ENCODE measurements around the gene CTNNA1. TPM values are rescaled to one million over a fixed set of nuclear protein-coding genes. Genes with fewer than 3 reads are reported as not detected.

The CTNNA1 gene
- total RNA-seq, 1 experiment from 2014 or later = 1.9 TPM

GRCh38 chr5:138824516-138824915 lies 71.3 kb downstream of the CTNNA1 start:
- TF ChIP-seq EZH2phosphoT487 (IDR thresholded peaks at IDR 0.05; ENCODE audit: borderline replicate concordance, low read length) (no peak), CTCF (conservative IDR thresholded peaks at IDR 0.05; ENCODE audit: low read depth, low read length) (no peak), EZH2 (IDR thresholded peaks at IDR 0.05; ENCODE audit: low read length, unreplicated experiment) (no peak)
- DNase-seq (no peak), ATAC-seq (no peak)
- no peaks in the 10 kb centered on the region for H3K36me3 ChIP-seq (ENCODE audit: low read depth, low read length)
- ChIA-PET CTCF (no interaction called here), POLR2A (ENCODE audit: unreplicated experiment) (no interaction called here)
- H3K4me2 ChIP-seq (ENCODE audit: low read length) = no peak overlapping the region
- no peaks in the 10 kb centered on the region for H3K4me1 ChIP-seq (ENCODE audit: insufficient read depth, low read length)
- H3K9me3 ChIP-seq (ENCODE audit: low read length) = no peaks in the 10 kb centered on the region
- H3K9ac ChIP-seq (ENCODE audit: low read length) = no peak overlapping the region
- H3K9me2 ChIP-seq (replicated peaks; ENCODE audit: low read length) = no peaks in the 10 kb centered on the region
- no peaks in the 10 kb centered on the region for H3F3A ChIP-seq (ENCODE audit: low read length, unreplicated experiment)
- BruUV-seq (replicated peaks) = no TSS peak
- H3K27me3 ChIP-seq (ENCODE audit: low read length) = no peaks in the 10 kb centered on the region
- H3K4me3 ChIP-seq (ENCODE audit: low read length) = no peak overlapping the region
- H4K20me1 ChIP-seq (ENCODE audit: low read length) = no peaks in the 10 kb centered on the region
- H3K27ac ChIP-seq (ENCODE audit: low read length) = no peak overlapping the region
- intact Hi-C loops (cut with micrococcal nuclease) = no loop called here
- no peaks in the 10 kb centered on the region for H3K79me2 ChIP-seq (ENCODE audit: low read length)
- no peak overlapping the region for H2AFZ ChIP-seq (ENCODE audit: low read length)

- Histone ChIP-seq H3K27ac (ENCODE audit: low read length) (no peak overlapping the region), H3K36me3 (ENCODE audit: low read depth, low read length) (no peaks in the 10 kb centered on the region), H3K27me3 (ENCODE audit: low read length) (no peaks in the 10 kb centered on the region), H2AFZ (ENCODE audit: low read length) (no peak overlapping the region), H3K4me3 (ENCODE audit: low read length) (no peak overlapping the region), H3K4me1 (ENCODE audit: insufficient read depth, low read length) (no peaks in the 10 kb centered on the region), H3K9me3 (ENCODE audit: low read length) (no peaks in the 10 kb centered on the region), H3F3A (ENCODE audit: low read length, unreplicated experiment) (no peaks in the 10 kb centered on the region), H3K79me2 (ENCODE audit: low read length) (no peaks in the 10 kb centered on the region), H3K9ac (ENCODE audit: low read length) (no peak overlapping the region), H4K20me1 (ENCODE audit: low read length) (no peaks in the 10 kb centered on the region), H3K9me2 (replicated peaks; ENCODE audit: low read length) (no peaks in the 10 kb centered on the region), H3K4me2 (ENCODE audit: low read length) (no peak overlapping the region)
- BruUV-seq (replicated peaks) = no TSS peak
- CTCF ChIA-PET = no interaction called here
- POLR2A ChIA-PET (ENCODE audit: unreplicated experiment) = no interaction called here
- DNase-seq = no peak
- no peak for ATAC-seq
- no peak for TF ChIP-seq EZH2phosphoT487 (IDR thresholded peaks at IDR 0.05; ENCODE audit: borderline replicate concordance, low read length)
- no peak for TF ChIP-seq CTCF (conservative IDR thresholded peaks at IDR 0.05; ENCODE audit: low read depth, low read length)
- TF ChIP-seq EZH2 (IDR thresholded peaks at IDR 0.05; ENCODE audit: low read length, unreplicated experiment) = no peak
- intact Hi-C loops (cut with micrococcal nuclease) = no loop called here
Measured at GRCh38 chr5:138824924-138825863, 72.0 kb downstream of the CTNNA1 start.

- H2AFZ ChIP-seq (ENCODE audit: low read length) = no peak overlapping the region
- no peak overlapping the region for H3K4me3 ChIP-seq (ENCODE audit: low read length)
- no peaks in the 10 kb centered on the region for H4K20me1 ChIP-seq (ENCODE audit: low read length)
- no peaks in the 10 kb centered on the region for H3K4me1 ChIP-seq (ENCODE audit: insufficient read depth, low read length)
- H3K79me2 ChIP-seq (ENCODE audit: low read length) = no peaks in the 10 kb centered on the region
- H3K4me2 ChIP-seq (ENCODE audit: low read length) = no peak overlapping the region
- no peaks in the 10 kb centered on the region for H3K27me3 ChIP-seq (ENCODE audit: low read length)
- TF ChIP-seq EZH2phosphoT487 (IDR thresholded peaks at IDR 0.05; ENCODE audit: borderline replicate concordance, low read length) (no peak), CTCF (conservative IDR thresholded peaks at IDR 0.05; ENCODE audit: low read depth, low read length) (no peak), EZH2 (IDR thresholded peaks at IDR 0.05; ENCODE audit: low read length, unreplicated experiment) (no peak)
- ChIA-PET POLR2A (ENCODE audit: unreplicated experiment) (no interaction called here), CTCF (no interaction called here)
- no peak overlapping the region for H3K27ac ChIP-seq (ENCODE audit: low read length)
- H3K9ac ChIP-seq (ENCODE audit: low read length) = no peak overlapping the region
- H3F3A ChIP-seq (ENCODE audit: low read length, unreplicated experiment) = no peaks in the 10 kb centered on the region
- no peaks in the 10 kb centered on the region for H3K36me3 ChIP-seq (ENCODE audit: low read depth, low read length)
- no peak for DNase-seq
- H3K9me2 ChIP-seq (replicated peaks; ENCODE audit: low read length) = no peaks in the 10 kb centered on the region
- no peaks in the 10 kb centered on the region for H3K9me3 ChIP-seq (ENCODE audit: low read length)
- intact Hi-C loops (cut with micrococcal nuclease) = no loop called here
- no peak for ATAC-seq
- no TSS peak for BruUV-seq (replicated peaks)
Measured at GRCh38 chr5:138828556-138828955, 75.3 kb downstream of the CTNNA1 start.

Data from PC-3 (cell line).